HUES64 (cell line): ENCODE data around the gene IQGAP1.

Source experiments
- H3K27ac ChIP-seq: 2 replicates; pipeline ENCODE4 v1.7.0; 2013; ENCODE audit warnings: low read depth, low read length, inconsistent platforms
- H3K27me3 ChIP-seq: 2 replicates; pipeline ENCODE4 v1.6.1; 2013; ENCODE audit warnings: mild to moderate bottlenecking, low read length; ENCODE audit not compliant: insufficient read depth
- H3K36me3 ChIP-seq: 2 replicates; pipeline ENCODE4 v1.6.1; 2013; ENCODE audit warnings: mild to moderate bottlenecking, low read length; ENCODE audit not compliant: insufficient read depth
- H3K4me1 ChIP-seq: 2 replicates; pipeline ENCODE4 v1.6.1; 2013; ENCODE audit warnings: mild to moderate bottlenecking, low read length, moderate library complexity; ENCODE audit not compliant: insufficient read depth
- H3K4me3 ChIP-seq: 2 replicates; pipeline ENCODE4 v1.5.1; 2013; ENCODE audit warnings: mild to moderate bottlenecking, low read length, moderate library complexity
- H3K9ac ChIP-seq: 2 replicates; pipeline ENCODE4 v1.6.1; 2013; ENCODE audit warnings: mild to moderate bottlenecking, low read depth, low read length
- H3K9me3 ChIP-seq: 2 replicates; pipeline ENCODE4 v1.6.1; 2013; ENCODE audit warnings: low read depth, low read length; ENCODE audit not compliant: insufficient read depth
- whole genome bisulfite sequencing: fragments of 150-250, 120-280 bp; methylation state at CpG from one replicate; pipeline ENCODE4 v1.1.7; 2013; ENCODE audit warnings: missing lambda C conversion rate; 5-methylcytosine and 5-hydroxymethylcytosine counted together

IQGAP1 gene

DNA sequence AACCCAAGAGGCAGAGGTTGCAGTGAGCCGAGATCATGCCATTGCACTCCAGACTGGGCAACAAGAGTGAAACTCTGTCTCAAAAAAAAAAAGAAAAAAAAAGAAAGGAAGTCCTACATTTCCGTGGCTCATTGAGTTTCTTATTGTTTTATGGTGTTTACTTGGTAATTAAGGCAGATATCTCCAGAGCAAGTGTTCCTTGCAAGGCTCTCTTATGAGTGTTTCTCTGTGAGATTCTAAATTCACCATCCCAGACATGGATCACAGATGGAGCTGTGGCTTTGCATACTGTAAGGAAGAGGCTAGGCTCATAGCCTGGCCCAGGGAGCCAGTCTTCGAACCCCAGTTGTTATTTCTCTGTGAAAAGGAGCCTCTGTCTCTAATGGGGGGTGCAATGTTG lies 53.0 kb downstream of the IQGAP1 start:
- H3K27me3 ChIP-seq: no peaks in the 10 kb centered on the region
- WGBS: 86% methylated on average over 3 of the region's 3 CpGs
- peaks cover 65% of the 10 kb centered on the region for H3K36me3 ChIP-seq
- H3K4me1 ChIP-seq: no peaks in the 10 kb centered on the region
- no peak overlapping the region for H3K27ac ChIP-seq
- H3K9me3 ChIP-seq: no peaks in the 10 kb centered on the region
- no peak overlapping the region for H3K4me3 ChIP-seq
- no peak overlapping the region for H3K9ac ChIP-seq

DNA sequence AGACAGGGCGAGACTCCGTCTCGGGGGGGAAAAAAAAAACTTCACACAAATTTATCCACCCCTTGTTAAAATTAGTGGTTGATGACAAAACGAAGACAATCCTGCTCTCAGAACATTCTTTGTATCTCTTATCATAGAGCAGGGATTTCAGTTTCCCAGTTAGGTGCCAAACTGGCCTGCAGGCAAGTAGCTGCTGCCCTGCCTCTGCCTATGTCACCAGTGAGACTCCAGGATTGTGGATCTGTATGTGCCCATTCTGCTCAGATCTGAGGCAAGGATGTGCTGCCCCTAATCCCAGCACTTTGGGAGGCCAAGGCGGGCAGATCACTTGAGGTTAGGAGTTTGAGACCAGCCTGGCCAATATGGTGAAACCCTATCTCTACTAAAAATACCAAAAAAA lies 54.4 kb downstream of the IQGAP1 start:
- Histone ChIP-seq H3K27me3 (no peaks in the 10 kb centered on the region), H3K9me3 (no peaks in the 10 kb centered on the region), H3K36me3 (peaks cover 75% of the 10 kb centered on the region), H3K4me3 (no peak overlapping the region), H3K9ac (no peak overlapping the region), H3K4me1 (no peaks in the 10 kb centered on the region), H3K27ac (no peak overlapping the region)
- WGBS: 84% methylated on average over 3 of the region's 5 CpGs

DNA sequence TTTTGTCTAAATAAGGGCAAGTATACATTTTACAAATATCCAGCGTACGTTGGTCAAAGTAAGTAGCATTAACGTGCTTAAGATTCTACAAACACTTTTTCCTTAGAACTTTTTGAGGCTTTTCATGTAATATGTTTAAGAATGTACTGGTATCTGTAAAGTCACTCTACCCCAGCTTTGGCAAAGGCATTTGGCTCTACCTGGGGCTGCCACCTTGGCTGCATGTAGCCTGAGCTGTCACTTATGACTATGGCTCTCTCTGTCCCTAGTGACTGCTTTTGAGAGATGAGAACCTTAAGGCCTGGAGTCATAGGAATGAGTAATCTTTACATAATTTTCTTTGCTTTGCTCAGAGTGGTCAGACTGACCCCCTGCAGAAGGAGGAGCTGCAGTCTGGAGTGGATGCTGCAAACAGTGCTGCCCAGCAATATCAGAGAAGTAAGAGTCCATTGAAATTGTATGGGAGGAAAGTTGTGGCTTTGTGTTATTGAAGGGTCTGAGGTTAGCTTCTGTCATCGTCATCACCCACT lies 61.2 kb downstream of the IQGAP1 start:
- Histone ChIP-seq H3K36me3 (peaks cover 75% of the 10 kb centered on the region), H3K9me3 (no peaks in the 10 kb centered on the region), H3K4me3 (no peak overlapping the region), H3K9ac (no peak overlapping the region), H3K27ac (no peak overlapping the region), H3K4me1 (peaks cover 12% of the 10 kb centered on the region), H3K27me3 (no peaks in the 10 kb centered on the region)
- 100% methylated on average over 1 of the region's 4 CpGs for WGBS

DNA sequence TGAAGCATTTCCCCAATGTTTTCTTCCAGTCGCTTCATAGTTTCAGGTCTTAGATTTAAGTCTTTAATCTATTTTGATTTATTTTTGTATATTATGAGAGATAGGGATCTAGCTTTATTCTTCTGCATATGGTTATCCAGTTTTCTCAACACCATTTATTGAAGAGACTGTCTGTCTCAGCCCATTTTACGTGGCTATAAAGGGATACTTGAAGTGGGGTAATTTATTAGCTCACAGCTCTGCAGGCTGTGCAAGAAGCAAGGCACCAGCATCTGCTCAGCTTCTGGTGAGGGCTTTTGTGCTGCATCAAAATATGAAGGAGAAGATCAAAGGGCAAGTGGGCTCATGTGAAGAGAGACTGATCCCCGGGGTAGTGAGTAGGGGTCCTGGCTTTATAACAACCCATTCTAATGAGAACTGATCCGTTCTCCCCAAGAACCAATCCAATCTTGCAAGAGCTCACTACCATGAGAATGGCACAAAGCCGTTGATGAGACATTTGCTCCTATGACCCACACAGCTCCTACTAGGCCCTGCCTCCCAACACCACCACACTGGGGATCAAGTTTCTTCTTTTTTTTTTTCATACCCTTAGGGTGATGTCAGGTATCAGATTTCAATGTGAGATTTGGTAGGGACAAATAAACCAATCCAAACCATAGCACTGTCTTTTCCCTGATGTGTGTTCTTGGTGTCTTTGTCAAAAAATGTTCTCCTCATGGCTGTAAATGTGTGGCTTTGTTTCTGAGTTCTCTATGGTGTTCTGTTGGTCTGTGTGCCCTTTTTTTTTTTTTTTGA lies 63.2 kb downstream of the IQGAP1 start:
- peaks cover 77% of the 10 kb centered on the region for H3K36me3 ChIP-seq

DNA sequence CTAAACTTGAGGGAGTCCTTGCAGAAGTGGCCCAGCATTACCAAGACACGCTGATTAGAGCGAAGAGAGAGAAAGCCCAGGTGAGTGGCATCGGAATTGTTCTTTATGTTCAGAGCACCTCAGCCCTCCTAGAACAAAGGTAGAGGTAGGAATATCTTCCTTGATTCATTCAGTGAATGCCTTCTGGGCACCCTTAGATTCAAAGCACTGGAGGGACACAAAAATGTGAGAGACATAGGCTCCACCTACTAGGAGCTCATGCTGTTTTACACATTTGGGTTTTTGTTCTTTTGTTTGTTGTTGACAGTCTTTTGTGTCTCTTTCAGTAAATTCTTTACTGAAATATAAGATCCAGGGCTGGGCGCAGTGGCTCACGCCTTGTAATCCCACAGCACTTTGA lies 68.2 kb downstream of the IQGAP1 start:
- H3K9me3 ChIP-seq: no peaks in the 10 kb centered on the region
- H3K27ac ChIP-seq: peak overlapping the region; percentile 32; the same call in 1 of the 2 replicates
- H3K4me3 ChIP-seq: no peak overlapping the region
- H3K9ac ChIP-seq: no peak overlapping the region
- H3K36me3 ChIP-seq: peaks cover 69% of the 10 kb centered on the region
- 84% methylated on average over 5 of the region's 5 CpGs for WGBS
- H3K4me1 ChIP-seq: peaks cover 12% of the 10 kb centered on the region
- H3K27me3 ChIP-seq: no peaks in the 10 kb centered on the region

More for the DNA sequence above, 63.2 kb downstream of the IQGAP1 start:
- no peak overlapping the region for H3K4me3 ChIP-seq
- peaks cover 18% of the 10 kb centered on the region for H3K4me1 ChIP-seq
- H3K9me3 ChIP-seq: no peaks in the 10 kb centered on the region
- no peak overlapping the region for H3K9ac ChIP-seq
- H3K27ac ChIP-seq: no peak overlapping the region
- 82% methylated on average over 5 of the region's 5 CpGs for WGBS
- no peaks in the 10 kb centered on the region for H3K27me3 ChIP-seq

DNA sequence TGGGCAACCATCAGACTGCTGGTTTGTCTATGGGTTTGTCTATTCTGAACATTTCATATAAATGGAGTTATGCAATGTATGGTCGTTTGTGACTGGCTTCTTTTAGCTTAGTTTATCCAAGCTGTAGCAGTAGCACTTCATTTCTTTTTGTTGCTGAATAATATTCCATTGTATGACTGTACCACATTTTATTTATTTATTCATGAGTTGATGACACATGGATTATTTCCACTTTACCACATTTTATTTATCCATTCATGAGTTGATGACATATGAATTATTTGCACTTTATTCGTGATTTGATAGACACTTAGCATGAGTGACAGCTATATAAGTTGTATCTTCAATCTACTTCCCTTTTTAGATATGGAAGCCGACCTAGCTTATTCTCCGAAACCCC lies 70.0 kb downstream of the IQGAP1 start:
- Histone ChIP-seq H3K9ac (no peak overlapping the region), H3K27ac (no peak overlapping the region), H3K9me3 (no peaks in the 10 kb centered on the region), H3K36me3 (peaks cover 61% of the 10 kb centered on the region), H3K27me3 (no peaks in the 10 kb centered on the region), H3K4me1 (peaks cover 7% of the 10 kb centered on the region; the same call in 1 of the 2 replicates), H3K4me3 (no peak overlapping the region)
- 93% methylated on average over 2 of the region's 4 CpGs for WGBS

DNA sequence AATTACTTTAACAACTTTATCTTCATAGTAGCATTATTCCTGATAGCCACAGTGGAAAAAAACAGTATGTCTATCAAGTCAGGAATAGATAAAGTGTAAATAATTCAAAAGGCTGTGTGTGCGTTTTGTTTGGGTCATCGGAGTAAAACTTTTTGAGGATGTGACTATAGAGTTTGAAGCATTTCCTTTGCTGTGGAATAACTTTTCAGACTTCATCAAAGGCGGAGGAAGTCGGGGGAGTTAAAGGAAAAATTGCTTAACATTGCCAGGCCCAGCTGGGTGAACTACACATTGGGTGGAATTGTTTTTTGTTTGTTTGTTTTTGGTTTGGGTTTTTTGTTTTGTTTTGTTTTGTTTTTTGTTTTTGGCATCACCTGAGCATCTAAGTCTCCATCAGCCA lies 71.3 kb downstream of the IQGAP1 start:
- Histone ChIP-seq H3K9ac (no peak overlapping the region), H3K36me3 (peaks cover 53% of the 10 kb centered on the region)
- WGBS: 92% methylated on average over 4 of the region's 4 CpGs

DNA sequence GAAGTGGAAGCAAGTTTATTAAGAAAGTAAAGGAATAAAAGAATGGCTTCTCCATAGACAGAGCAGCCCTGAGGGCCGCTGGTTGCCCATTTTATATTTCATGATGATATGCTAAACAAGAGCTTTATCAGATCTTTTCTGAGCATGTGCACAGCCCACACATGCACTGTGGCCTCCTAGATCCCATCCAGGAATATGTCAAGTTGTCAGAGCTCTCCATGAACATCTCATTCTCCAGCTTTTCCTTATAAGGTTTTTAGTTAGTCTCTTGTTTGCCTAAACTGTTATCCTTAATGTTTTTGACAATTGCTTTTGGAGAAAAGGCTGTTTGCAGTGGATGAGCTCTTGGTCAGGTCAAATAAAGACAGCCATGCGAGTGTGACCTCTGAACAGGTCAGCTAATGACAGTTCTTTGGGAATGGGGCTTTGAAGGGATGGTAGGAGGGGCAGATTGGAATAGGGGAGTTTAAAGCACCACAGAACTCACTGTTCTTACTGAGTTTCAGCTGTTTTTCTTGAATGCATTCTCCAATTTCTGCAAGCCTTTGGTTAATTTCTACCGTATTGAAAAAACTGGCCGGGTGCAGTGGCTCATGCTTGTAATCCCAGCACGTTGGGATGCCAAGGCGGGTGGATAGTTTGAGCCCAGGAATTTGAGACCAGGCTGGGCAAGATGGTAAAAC lies 72.2 kb downstream of the IQGAP1 start:
- Histone ChIP-seq H3K27ac (no peak overlapping the region), H3K4me3 (no peak overlapping the region), H3K27me3 (no peaks in the 10 kb centered on the region), H3K9ac (no peak overlapping the region), H3K36me3 (peaks cover 50% of the 10 kb centered on the region), H3K4me1 (peaks cover 7% of the 10 kb centered on the region; the same call in 1 of the 2 replicates), H3K9me3 (no peaks in the 10 kb centered on the region)
- 95% methylated on average over 6 of the region's 6 CpGs for WGBS

More for the DNA sequence above, 71.3 kb downstream of the IQGAP1 start:
- Histone ChIP-seq H3K4me1 (peaks cover 7% of the 10 kb centered on the region; the same call in 1 of the 2 replicates), H3K27ac (no peak overlapping the region), H3K4me3 (no peak overlapping the region), H3K27me3 (no peaks in the 10 kb centered on the region), H3K9me3 (no peaks in the 10 kb centered on the region)

DNA sequence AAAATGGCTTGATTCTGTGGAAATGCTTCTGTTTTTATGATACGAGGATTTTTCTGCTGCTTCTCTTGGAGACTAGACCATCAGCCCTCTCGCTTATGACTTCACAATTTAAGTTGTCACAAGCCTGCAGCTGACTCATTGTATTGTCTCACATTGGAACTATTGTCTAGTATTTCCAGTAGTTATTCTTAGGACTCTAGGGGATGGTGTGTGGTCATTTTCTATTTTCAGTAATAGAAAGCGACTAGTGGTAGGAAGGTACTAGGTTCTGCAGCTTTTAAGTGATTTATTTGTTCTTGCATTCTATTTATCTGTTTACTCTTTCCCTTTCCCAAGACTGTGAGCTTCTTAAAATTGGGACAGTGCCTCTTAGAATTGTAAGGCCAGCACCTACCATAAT lies 75.3 kb downstream of the IQGAP1 start:
- Histone ChIP-seq H3K27ac (no peak overlapping the region), H3K4me3 (no peak overlapping the region), H3K27me3 (no peaks in the 10 kb centered on the region), H3K9me3 (no peaks in the 10 kb centered on the region), H3K36me3 (peaks cover 51% of the 10 kb centered on the region), H3K4me1 (no peaks in the 10 kb centered on the region), H3K9ac (no peak overlapping the region)
- 98% methylated on average over 3 of the region's 3 CpGs for WGBS

DNA sequence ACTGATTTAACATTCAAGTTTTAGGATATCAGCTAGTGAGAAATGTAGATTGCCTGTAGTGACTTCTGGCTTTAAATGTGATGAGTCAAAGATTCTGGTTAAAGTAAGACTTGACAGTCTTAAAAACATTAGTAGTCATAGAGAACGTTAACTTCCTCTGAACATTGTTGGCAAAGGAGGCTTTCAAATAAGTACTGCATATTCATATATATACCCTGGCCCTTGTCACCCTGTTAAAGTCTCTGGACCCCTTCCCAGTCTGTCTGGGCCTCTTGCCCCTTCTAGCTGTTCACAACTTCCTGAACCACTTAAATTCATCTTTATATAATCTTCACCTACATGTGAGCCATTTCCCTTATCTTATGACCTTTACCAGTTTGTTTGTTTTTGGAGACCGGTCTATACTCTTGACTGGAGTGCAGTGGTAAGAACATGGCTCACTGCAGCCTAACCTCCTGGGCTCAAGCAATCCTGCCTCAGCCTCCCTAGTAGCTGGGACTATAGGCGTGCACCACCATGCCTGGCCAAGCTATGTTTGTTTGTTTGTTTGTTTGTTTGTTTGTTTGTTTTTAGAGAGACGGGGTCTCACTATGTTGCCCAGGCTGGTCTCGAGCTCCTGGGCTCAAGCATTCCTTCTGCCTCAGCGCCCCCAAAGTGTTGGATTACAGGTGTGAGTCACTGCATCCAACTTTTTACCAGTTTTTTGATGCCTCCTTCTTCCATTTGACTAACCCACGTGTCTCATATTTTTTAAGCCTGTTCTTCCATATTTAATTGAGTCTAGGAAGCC lies 77.3 kb downstream of the IQGAP1 start:
- peaks cover 49% of the 10 kb centered on the region for H3K36me3 ChIP-seq
- H3K27ac ChIP-seq: no peak overlapping the region
- H3K4me1 ChIP-seq: no peaks in the 10 kb centered on the region
- no peaks in the 10 kb centered on the region for H3K9me3 ChIP-seq
- H3K27me3 ChIP-seq: no peaks in the 10 kb centered on the region
- H3K9ac ChIP-seq: no peak overlapping the region
- WGBS: 92% methylated on average over 7 of the region's 7 CpGs
- no peak overlapping the region for H3K4me3 ChIP-seq
